ENCODE results near the gene LINC01488.

- TF ChIP-seq, protein P1, sequence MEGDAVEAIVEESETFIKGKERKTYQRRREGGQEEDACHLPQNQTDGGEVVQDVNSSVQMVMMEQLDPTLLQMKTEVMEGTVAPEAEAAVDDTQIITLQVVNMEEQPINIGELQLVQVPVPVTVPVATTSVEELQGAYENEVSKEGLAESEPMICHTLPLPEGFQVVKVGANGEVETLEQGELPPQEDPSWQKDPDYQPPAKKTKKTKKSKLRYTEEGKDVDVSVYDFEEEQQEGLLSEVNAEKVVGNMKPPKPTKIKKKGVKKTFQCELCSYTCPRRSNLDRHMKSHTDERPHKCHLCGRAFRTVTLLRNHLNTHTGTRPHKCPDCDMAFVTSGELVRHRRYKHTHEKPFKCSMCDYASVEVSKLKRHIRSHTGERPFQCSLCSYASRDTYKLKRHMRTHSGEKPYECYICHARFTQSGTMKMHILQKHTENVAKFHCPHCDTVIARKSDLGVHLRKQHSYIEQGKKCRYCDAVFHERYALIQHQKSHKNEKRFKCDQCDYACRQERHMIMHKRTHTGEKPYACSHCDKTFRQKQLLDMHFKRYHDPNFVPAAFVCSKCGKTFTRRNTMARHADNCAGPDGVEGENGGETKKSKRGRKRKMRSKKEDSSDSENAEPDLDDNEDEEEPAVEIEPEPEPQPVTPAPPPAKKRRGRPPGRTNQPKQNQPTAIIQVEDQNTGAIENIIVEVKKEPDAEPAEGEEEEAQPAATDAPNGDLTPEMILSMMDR (IDR thresholded peaks at IDR 0.05): no peak
- no peak for TF ChIP-seq SIN3A (IDR thresholded peaks at IDR 0.05; ENCODE audit: borderline replicate concordance, low read depth, low read length)
- no peak for TF ChIP-seq EP300 (IDR thresholded peaks at IDR 0.05; ENCODE audit: borderline replicate concordance in 1 of 2, low read depth in 1 of 2, low read length in 1 of 2)
- TF ChIP-seq, protein P2, sequence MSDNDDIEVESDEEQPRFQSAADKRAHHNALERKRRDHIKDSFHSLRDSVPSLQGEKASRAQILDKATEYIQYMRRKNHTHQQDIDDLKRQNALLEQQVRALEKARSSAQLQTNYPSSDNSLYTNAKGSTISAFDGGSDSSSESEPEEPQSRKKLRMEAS (IDR thresholded peaks at IDR 0.05; ENCODE audit: low read depth): no peak
- no peak for TF ChIP-seq POLR2AphosphoS5 (IDR thresholded peaks at IDR 0.05; ENCODE audit: low read depth, low read length)
- no peak for TF ChIP-seq GABPA (IDR thresholded peaks at IDR 0.05; ENCODE audit: low read depth)
- no peak for TF ChIP-seq ELF1 (IDR thresholded peaks at IDR 0.05)
- TF ChIP-seq FOSL2 (IDR thresholded peaks at IDR 0.05; ENCODE audit: borderline replicate concordance, low read depth): no peak
These were observed 47.7 kb upstream of the LINC01488 start for GRCh38 chr11:69433741-69434140.
